ENCODE measurements around the gene ANAPC1.

Gene ANAPC1, protein sequence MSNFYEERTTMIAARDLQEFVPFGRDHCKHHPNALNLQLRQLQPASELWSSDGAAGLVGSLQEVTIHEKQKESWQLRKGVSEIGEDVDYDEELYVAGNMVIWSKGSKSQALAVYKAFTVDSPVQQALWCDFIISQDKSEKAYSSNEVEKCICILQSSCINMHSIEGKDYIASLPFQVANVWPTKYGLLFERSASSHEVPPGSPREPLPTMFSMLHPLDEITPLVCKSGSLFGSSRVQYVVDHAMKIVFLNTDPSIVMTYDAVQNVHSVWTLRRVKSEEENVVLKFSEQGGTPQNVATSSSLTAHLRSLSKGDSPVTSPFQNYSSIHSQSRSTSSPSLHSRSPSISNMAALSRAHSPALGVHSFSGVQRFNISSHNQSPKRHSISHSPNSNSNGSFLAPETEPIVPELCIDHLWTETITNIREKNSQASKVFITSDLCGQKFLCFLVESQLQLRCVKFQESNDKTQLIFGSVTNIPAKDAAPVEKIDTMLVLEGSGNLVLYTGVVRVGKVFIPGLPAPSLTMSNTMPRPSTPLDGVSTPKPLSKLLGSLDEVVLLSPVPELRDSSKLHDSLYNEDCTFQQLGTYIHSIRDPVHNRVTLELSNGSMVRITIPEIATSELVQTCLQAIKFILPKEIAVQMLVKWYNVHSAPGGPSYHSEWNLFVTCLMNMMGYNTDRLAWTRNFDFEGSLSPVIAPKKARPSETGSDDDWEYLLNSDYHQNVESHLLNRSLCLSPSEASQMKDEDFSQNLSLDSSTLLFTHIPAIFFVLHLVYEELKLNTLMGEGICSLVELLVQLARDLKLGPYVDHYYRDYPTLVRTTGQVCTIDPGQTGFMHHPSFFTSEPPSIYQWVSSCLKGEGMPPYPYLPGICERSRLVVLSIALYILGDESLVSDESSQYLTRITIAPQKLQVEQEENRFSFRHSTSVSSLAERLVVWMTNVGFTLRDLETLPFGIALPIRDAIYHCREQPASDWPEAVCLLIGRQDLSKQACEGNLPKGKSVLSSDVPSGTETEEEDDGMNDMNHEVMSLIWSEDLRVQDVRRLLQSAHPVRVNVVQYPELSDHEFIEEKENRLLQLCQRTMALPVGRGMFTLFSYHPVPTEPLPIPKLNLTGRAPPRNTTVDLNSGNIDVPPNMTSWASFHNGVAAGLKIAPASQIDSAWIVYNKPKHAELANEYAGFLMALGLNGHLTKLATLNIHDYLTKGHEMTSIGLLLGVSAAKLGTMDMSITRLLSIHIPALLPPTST (N-terminal part only)

DNA sequence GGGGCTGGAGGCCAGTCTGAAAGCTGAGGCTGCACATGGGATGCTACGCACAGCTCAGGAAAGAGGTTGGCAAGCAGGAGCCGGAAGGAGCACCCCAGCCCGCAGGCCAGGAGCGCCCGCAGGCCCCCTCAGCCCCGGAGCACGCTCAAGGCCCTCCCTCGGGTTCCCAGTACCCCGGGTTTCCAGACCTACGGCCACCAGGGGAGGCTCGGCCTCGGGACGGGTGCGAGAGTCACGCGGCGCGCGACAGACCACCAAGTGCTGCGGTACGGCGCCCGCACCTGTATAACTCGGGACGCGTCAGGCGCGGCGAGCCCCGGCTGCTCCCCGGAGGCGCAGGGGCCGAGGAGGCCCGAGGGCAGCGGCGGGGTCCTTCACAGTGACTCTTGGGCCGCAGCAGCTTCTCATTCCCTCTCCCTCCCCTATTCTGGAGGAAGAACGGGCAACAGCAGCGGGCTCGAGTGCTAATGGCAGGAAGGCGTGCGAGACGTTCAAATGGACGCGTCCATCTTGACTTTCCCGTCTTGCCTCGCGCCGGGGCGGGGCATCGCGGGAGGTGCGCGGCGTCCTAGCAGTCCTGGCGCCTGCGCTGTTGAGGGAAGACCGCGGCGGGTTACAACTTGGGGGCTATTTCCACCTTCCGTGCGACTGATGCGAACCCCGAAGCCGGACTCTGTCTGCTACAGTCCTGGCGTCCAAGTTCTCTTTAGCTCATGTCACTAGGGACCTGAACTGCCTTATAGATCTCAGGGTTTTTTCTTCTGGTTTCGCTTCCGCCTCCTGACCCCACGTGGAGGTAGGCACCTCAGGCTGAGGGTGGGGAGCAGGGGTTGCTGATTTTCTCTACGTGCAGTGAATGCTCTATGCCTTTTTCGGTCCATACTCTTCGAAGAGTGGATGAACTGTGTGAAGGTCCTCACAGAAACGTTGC, at the start of gene ANAPC1:
TSS of gene ANAPC1 (minus strand) at position 533 of the 931 bp plus-strand sequence. CDS start 3,368 bp downstream, outside the sequence.
- Mint-ChIP-seq H3K27me3 (no peaks in the 10 kb centered on the region), H3K36me3 (ENCODE audit: low read depth) (peaks cover 22% of the 10 kb centered on the region), H3K27ac (peak within 1 kb of the TSS; percentile 98), H3K9me3 (no peaks in the 10 kb centered on the region), H3K4me1 (peaks cover 31% of the 10 kb centered on the region), H3K4me3 (peak within 1 kb of the TSS; percentile 96)
- DNase-seq = peak; percentile 91
- ATAC-seq = peak; percentile 91

DNA sequence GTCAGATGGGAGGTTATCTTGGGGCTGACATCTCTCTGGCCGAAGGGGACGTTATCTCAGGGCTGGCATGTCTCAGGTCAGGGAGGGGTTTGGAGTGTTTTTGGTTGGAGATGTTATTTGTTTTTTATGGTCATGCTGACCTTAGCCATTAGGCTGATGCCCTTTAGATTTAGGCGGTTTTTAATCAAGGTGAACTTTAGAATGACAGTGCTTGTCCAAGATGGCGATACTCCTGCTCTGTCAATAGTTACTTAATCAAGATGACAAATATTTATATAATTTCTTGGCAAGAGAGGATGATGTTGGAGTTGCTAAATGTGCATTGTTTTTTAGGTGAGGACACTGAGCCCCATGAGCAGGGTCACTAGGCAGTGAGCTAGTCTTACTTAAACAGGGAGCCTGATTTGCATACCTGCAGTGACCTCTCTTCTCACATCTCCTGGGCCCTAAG, 48.9 kb upstream of the ANAPC1 start:
- Mint-ChIP-seq H3K36me3 (ENCODE audit: low read depth) (no peaks in the 10 kb centered on the region), H3K27me3 (peaks cover 6% of the 10 kb centered on the region), H3K9me3 (no peaks in the 10 kb centered on the region), H3K27ac (no peak overlapping the region), H3K4me3 (no peak overlapping the region), H3K4me1 (peaks cover 12% of the 10 kb centered on the region)
- DNase-seq (no peak), ATAC-seq (no peak)

DNA sequence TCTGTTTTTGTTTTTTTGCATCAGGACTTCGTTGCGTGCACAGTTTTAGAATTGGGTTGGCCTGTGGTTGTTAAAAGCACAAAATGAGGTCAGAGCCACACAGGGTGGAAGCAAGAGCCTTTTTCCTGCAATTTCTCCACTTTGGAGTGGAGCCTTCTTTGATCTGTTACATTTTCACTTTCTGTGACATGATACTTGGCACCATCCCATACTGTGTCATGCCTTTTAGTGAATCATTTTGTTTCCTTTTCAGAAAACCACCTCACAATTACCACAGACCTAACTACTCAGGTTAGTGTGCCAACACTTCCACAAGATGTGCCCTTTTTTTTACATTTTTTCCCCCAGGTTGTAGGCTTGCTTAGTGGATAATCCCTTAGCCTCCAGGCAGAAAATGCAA, 46.9 kb upstream of the ANAPC1 start:
- Mint-ChIP-seq H3K9me3 (no peaks in the 10 kb centered on the region), H3K27ac (peak overlapping the region; percentile 38), H3K36me3 (ENCODE audit: low read depth) (no peaks in the 10 kb centered on the region), H3K4me3 (no peak overlapping the region), H3K4me1 (peaks cover 12% of the 10 kb centered on the region), H3K27me3 (peaks cover 6% of the 10 kb centered on the region)
- peak; percentile 95 for ATAC-seq
- DNase-seq = no peak

DNA sequence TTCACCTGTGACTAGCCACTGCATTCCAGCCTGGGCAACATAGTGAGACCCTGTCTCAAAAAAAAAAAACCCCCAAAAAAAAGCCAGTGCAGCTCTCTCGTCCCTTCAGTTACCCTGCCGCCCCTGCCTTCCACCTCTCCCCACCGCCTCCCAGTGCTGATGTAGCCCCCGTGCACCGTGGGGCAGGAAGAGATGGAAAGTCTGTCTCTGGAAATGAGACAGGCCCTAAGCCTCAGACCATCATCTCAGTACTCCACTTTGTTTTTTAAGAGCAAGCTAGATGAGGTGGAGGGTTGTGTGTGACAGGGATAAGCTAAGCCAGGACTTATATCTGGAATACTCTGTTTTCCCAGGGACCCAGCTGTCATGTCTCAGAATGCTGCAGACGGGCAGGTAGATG, 46.4 kb upstream of the ANAPC1 start:
- Mint-ChIP-seq H3K4me1 (peaks cover 12% of the 10 kb centered on the region), H3K27me3 (peaks cover 6% of the 10 kb centered on the region), H3K9me3 (no peaks in the 10 kb centered on the region), H3K36me3 (ENCODE audit: low read depth) (no peaks in the 10 kb centered on the region), H3K27ac (no peak overlapping the region), H3K4me3 (no peak overlapping the region)
- no peak for DNase-seq
- ATAC-seq = peak; percentile 56

DNA sequence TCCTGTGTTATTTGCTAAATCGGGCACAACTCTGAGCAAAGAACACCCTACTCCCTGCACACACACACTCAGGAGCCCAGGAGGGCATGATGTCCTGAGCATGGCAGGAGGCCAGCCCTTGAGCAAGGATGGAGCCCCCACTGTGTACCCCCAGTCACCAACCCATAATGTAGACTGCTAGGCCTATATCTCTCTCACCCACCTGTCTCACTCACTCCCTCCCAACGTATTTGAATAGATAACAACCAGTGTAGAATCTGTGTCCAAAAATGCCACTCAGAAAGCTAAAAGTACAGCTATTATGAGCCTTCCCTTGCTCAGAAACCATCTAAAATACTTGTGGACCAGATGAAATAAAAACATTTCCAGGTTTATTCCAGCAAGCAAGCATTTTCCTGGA, 43.7 kb upstream of the ANAPC1 start:
- H3K4me3 Mint-ChIP-seq = no peak overlapping the region
- H3K27ac Mint-ChIP-seq = no peak overlapping the region
- H3K9me3 Mint-ChIP-seq = no peaks in the 10 kb centered on the region
- ATAC-seq (no peak), DNase-seq (no peak)
- no peaks in the 10 kb centered on the region for H3K36me3 Mint-ChIP-seq (ENCODE audit: low read depth)
- H3K4me1 Mint-ChIP-seq = peaks cover 12% of the 10 kb centered on the region
- H3K27me3 Mint-ChIP-seq = no peaks in the 10 kb centered on the region

DNA sequence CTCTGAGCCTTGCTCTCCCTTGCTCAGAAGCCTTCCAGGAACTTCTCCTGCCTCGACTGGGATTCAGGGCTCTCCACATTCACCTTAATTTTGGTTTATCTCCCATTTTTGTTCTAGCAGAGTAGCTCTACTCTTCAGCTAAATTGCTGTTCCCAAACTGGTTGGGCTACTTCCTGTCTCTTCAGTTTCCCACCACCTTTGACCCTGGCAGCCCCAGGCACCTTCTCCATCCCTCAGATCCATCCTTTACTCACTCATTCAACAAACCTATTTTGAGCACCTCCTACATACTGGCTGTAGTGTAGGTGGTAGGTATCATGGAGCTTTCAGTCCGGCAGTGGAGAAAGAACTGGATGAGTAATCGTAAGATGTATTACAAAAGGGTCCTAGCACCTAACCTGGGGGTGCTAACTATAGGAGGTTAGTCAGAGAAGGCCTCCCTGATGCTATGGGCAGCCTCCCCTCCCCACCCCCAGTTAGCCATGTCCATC, 40.7 kb upstream of the ANAPC1 start:
- no peak overlapping the region for H3K27ac Mint-ChIP-seq
- no peaks in the 10 kb centered on the region for H3K27me3 Mint-ChIP-seq
- no peak overlapping the region for H3K4me3 Mint-ChIP-seq
- ATAC-seq = peak; percentile 15
- H3K36me3 Mint-ChIP-seq (ENCODE audit: low read depth) = no peaks in the 10 kb centered on the region
- no peak for DNase-seq
- no peaks in the 10 kb centered on the region for H3K9me3 Mint-ChIP-seq
- no peaks in the 10 kb centered on the region for H3K4me1 Mint-ChIP-seq

DNA sequence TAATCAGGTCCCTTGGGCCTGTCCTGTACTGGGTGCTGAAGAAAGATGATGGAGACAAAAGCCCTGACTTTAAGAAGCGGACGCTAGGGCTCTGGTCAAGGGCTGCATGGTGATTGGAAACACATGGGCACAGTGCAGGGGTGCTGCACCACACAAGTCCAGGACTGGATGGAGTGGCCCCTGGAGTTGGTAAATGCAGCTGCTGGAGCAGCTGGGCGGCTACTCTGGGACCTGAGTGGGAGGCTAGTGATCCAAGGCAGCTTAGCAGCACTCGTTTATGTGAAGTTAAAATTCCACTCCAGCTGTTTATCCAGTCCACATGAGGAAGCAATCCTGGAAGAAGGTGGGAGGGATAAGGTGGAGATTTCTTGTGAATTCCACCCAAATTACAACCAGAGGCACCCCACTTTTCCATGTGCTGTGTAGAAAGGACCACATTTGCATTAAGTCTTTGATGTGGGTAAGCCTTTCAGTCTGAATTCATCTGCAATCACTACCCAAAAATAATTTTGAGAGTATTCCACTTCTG, 39.3 kb upstream of the ANAPC1 start:
- ATAC-seq (no peak), DNase-seq (no peak)
- Mint-ChIP-seq H3K4me3 (no peak overlapping the region), H3K27ac (no peak overlapping the region), H3K36me3 (ENCODE audit: low read depth) (no peaks in the 10 kb centered on the region), H3K4me1 (no peaks in the 10 kb centered on the region), H3K27me3 (no peaks in the 10 kb centered on the region), H3K9me3 (no peaks in the 10 kb centered on the region)

DNA sequence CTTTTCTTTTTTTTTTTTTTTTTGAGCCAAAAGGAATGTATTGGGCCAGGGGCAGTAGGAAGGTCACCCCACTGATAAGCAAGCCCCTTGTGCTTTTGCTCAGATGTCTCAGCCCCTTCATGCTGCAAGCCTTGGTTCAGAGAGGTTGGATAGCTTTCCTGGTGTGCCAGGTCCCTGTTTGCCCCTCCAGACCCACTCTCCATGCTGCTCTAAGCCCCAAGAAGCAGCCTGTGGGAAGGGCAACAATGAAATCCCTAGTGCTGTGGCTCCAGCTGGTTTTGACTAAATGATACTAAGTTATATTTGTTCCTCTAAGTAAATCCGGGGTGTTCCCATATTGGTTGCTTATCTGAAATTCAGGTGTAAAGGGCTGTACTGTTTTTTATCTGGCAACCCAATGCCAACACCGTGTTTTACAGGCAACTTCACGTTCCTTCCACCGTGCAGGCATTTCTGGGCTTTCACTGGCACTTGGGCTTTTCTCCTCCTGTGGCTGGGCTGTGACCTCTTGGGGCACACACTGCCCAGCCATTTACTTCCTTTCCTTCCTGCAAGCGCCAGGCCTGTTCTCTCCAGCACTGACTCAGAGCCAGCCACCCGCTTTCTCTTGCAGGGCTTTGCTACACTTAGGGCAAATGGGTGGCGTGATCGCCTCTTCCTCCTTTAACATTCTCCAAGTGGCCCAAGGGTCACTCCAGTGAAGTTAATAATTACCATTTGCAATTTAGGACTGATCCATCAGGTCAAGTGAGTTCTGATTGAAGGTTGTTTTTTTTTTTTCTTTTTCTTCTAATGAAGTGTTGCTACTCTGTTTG, 36.0 kb upstream of the ANAPC1 start:
- no peaks in the 10 kb centered on the region for H3K4me1 Mint-ChIP-seq
- no peaks in the 10 kb centered on the region for H3K36me3 Mint-ChIP-seq (ENCODE audit: low read depth)
- H3K4me3 Mint-ChIP-seq = no peak overlapping the region
- no peak overlapping the region for H3K27ac Mint-ChIP-seq
- no peak for DNase-seq
- H3K27me3 Mint-ChIP-seq = no peaks in the 10 kb centered on the region
- no peaks in the 10 kb centered on the region for H3K9me3 Mint-ChIP-seq
- ATAC-seq = no peak

DNA sequence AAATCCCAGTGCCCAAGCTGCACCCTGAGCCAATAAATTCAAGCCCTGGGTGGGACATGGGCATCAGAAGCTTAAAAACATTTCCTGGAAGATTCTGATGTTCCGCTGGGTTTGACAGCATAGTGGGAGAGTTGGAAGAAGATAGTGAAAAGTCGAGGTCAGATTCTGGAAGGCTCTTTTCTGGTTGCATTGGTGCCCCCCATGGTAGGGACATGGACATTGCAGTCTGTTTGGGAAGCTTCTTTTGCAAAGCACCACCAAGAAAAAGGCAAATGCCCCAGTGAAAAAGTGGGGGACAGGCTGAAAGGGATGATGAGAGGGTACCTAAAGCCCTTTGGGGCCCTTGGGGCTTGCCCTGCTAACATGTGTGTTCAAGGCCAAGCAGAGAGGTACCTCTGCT, 35.4 kb upstream of the ANAPC1 start:
- no peak for DNase-seq
- Mint-ChIP-seq H3K4me1 (no peaks in the 10 kb centered on the region), H3K4me3 (no peak overlapping the region)

DNA sequence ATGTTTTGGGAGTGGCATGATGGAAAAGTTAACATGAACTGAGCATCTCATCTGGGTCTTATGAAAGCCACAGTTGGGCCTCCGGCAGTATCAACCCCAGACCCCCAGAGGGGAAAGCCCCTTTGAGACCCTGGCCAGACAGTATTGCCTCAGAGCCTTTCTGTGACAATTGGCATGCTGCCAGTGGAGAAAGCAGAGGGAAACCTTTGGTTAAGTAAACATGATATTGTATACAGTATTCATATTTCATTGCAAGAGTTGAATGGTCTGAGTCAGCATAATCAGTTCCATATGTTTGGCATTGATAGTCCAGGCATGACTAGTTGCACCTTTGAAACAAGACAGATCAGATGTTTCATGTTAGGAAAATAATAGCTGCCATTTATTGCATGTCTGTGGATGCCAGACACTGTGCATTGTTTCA, 34.4 kb upstream of the ANAPC1 start:
- no peak overlapping the region for H3K27ac Mint-ChIP-seq
- no peaks in the 10 kb centered on the region for H3K27me3 Mint-ChIP-seq
- H3K4me3 Mint-ChIP-seq = no peak overlapping the region
- DNase-seq (no peak), ATAC-seq (no peak)
- no peaks in the 10 kb centered on the region for H3K9me3 Mint-ChIP-seq
- H3K4me1 Mint-ChIP-seq = no peaks in the 10 kb centered on the region
- H3K36me3 Mint-ChIP-seq (ENCODE audit: low read depth) = no peaks in the 10 kb centered on the region

More for the DNA sequence above, 35.4 kb upstream of the ANAPC1 start:
- H3K9me3 Mint-ChIP-seq = no peaks in the 10 kb centered on the region
- H3K27ac Mint-ChIP-seq = no peak overlapping the region
- ATAC-seq = no peak
- H3K27me3 Mint-ChIP-seq = no peaks in the 10 kb centered on the region
- H3K36me3 Mint-ChIP-seq (ENCODE audit: low read depth) = no peaks in the 10 kb centered on the region

DNA sequence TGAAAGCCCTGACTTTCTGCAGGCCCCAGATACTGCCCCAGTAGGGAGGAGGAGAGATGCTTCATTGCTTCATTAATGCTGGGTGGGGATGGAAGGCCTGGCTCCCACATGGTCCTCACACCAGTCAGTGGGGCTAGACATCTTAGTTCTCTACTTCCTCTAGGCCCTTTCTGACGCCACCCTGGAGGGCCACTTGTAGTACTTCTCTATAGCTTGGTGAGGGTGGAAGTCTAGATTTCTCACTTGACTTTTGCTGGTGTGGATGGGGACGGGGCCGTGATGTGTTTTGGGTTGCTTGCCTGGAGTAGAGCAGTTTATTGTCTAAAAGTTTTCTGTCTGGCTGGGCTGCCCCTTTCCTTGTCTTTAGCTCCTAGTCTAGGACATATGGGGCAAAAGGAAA, 33.1 kb upstream of the ANAPC1 start:
- Mint-ChIP-seq H3K4me3 (no peak overlapping the region), H3K9me3 (no peaks in the 10 kb centered on the region), H3K27ac (no peak overlapping the region), H3K36me3 (ENCODE audit: low read depth) (no peaks in the 10 kb centered on the region), H3K27me3 (no peaks in the 10 kb centered on the region), H3K4me1 (no peaks in the 10 kb centered on the region)
- DNase-seq = no peak
- no peak for ATAC-seq

DNA sequence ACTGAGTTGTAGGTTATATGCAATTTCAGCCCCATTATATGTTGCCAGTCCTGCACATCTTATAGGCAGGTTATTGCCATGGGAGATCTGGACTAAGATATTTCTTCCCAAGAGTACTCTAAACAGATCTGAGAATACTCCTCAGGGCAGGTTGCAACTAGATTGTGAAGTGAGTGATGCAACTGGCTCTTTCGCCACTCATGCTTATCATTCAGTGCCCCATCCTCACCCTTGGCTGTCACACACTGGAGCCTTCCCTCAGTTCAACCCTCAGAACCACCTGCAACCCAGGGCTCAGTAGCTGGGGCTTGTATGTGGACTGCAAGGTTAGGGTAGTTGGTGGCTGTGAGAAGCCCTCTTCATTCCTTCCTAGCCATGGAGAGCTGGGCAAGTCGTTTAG, 28.6 kb upstream of the ANAPC1 start:
- DNase-seq (no peak), ATAC-seq (no peak)
- H3K27ac Mint-ChIP-seq = no peak overlapping the region
- H3K4me1 Mint-ChIP-seq = no peaks in the 10 kb centered on the region
- no peak overlapping the region for H3K4me3 Mint-ChIP-seq
- no peaks in the 10 kb centered on the region for H3K9me3 Mint-ChIP-seq
- no peaks in the 10 kb centered on the region for H3K27me3 Mint-ChIP-seq
- H3K36me3 Mint-ChIP-seq (ENCODE audit: low read depth) = no peaks in the 10 kb centered on the region
